GM12878 (cell line): ENCODE measurements around the gene MOCS1. TPM values are rescaled to one million over a fixed set of nuclear protein-coding genes. Genes with fewer than 3 reads are reported as not detected.

Experiments
- ATAC-seq: fragments of 200-7000 bp; cut with Tn5 transposase; 3 replicates; pipeline ENCODE4 v1.9.1; 2020; ENCODE audit warnings: mild to moderate bottlenecking, moderate library complexity
- BruUV-seq: library from RNA; stranded (reverse); fragments of 400-500 nt; replicated peaks from 2 replicates; lab custom pipeline; 2021; lab: Mats Ljungman, UMichigan
- CTCF ChIA-PET: fragments of 300-600 bp; sonication (Branson Sonifier 250); formaldehyde crosslinking; extraction: SDS; loops from one replicate; lab custom pipeline; 2021; ENCODE audit warnings: inconsistent platforms; lab: Yijun Ruan, JAX
- POLR2A ChIA-PET: fragments of 350-600 bp; formaldehyde crosslinking; extraction: SDS; loops from one replicate; lab custom pipeline; 2021; ENCODE audit warnings: inconsistent platforms; lab: Charles Lee
- RAD21 ChIA-PET: fragments of 300-600 bp; sonication (Branson Sonifier 250); formaldehyde crosslinking; loops from one replicate; lab custom pipeline; 2023; ENCODE audit warnings: antibody characterized with exemption; ENCODE audit not compliant: unreplicated experiment; lab: Charles Lee
- SMC1A ChIA-PET: fragments of 300-600 bp; sonication (Branson Sonifier 250); formaldehyde crosslinking; loops from one replicate; lab custom pipeline; 2023; ENCODE audit not compliant: unreplicated experiment, uncharacterized antibody; lab: Charles Lee
- DNase-seq: peaks from one replicate; pipeline ENCODE4 v3.0.0-alpha.2; 2011; ENCODE audit warnings: low read depth, low spot score
- FAIRE-seq: peaks from 3 replicates; lab custom pipeline; 2011; peaks lifted over from hg19 to GRCh38; lab: Jason Lieb, UNC
- H2AFZ ChIP-seq: 2 replicates; pipeline ENCODE4 v1.6.0; 2011; ENCODE audit warnings: low read depth, low read length, control low read depth; ENCODE audit not compliant: control insufficient read depth
- H3K27ac ChIP-seq: 2 replicates; pipeline ENCODE4 v1.5.1; 2011; ENCODE audit warnings: control low read depth; ENCODE audit not compliant: control insufficient read depth, insufficient read depth
- H3K27me3 ChIP-seq, 2 experiments: replicated peaks in 1 of 2; 2 replicates each; pipeline versions ENCODE4 v1.6.0 to v1.6.1; 2011; ENCODE audit warnings: low read length in 1 of 2; ENCODE audit not compliant: control insufficient read depth in 2 of 2, insufficient read depth in 2 of 2
- H3K36me3 ChIP-seq, 2 experiments: 2 replicates each; pipeline ENCODE4 v1.5.1; 2011; ENCODE audit warnings: low read length in 1 of 2; ENCODE audit not compliant: control insufficient read depth in 2 of 2, insufficient read depth in 2 of 2
- H3K4me1 ChIP-seq: 2 replicates; pipeline ENCODE4 v1.6.1; 2011; ENCODE audit warnings: mild to moderate bottlenecking, low read length, moderate library complexity, mixed read lengths; ENCODE audit not compliant: control insufficient read depth, insufficient read depth
- H3K4me2 ChIP-seq: 2 replicates; pipeline ENCODE4 v1.6.0; 2011; ENCODE audit warnings: control low read depth; ENCODE audit not compliant: control insufficient read depth, insufficient read depth
- H3K4me3 ChIP-seq: fragments of 200-600 bp; sonication (generic); 2 replicates; pipeline ENCODE4 v1.5.1; 2016
- H3K79me2 ChIP-seq: 2 replicates; pipeline ENCODE4 v1.6.0; 2011; ENCODE audit warnings: low read length; ENCODE audit not compliant: control insufficient read depth, insufficient read depth
- H3K9ac ChIP-seq: 2 replicates; pipeline ENCODE4 v1.8.0; 2011; ENCODE audit warnings: low read length, control low read depth, mixed read lengths; ENCODE audit not compliant: control insufficient read depth, insufficient read depth
- H3K9me3 ChIP-seq: replicated peaks from 3 replicates; pipeline ENCODE4 v1.5.1; 2011; ENCODE audit warnings: mild to moderate bottlenecking, low read length; ENCODE audit not compliant: control insufficient read depth, insufficient read depth
- H4K20me1 ChIP-seq: 2 replicates; pipeline ENCODE4 v1.6.0; 2011; ENCODE audit not compliant: control insufficient read depth, insufficient read depth
- ATF7 ChIP-seq: fragments of 450-650 bp; IDR thresholded peaks from 2 replicates; pipeline ENCODE4 v1.6.1; 2016; ENCODE audit warnings: low read depth, mild to moderate bottlenecking
- BHLHE40 ChIP-seq, 2 experiments: fragments of 450-650 bp in 1 of 2; IDR thresholded peaks; 2 replicates each; pipeline ENCODE4 v1.6.1; 2011 to 2017; ENCODE audit warnings: low read depth in 2 of 2, borderline replicate concordance in 1 of 2, improper control_type of control experiment in 1 of 2, low read length in 1 of 2, mild to moderate bottlenecking in 1 of 2
- NFYB ChIP-seq: IDR thresholded peaks from 2 replicates; pipeline ENCODE4 v1.6.1; 2011; ENCODE audit warnings: low read depth, mild to moderate bottlenecking, low read length, improper control_type of control experiment, moderate library complexity; ENCODE audit not compliant: insufficient read depth
- NR2F1 ChIP-seq: fragments of 450-650 bp; conservative IDR thresholded peaks from 2 replicates; pipeline ENCODE4 v1.6.1; 2017; ENCODE audit warnings: mild to moderate bottlenecking
- RAD21 ChIP-seq: IDR thresholded peaks from 2 replicates; pipeline ENCODE4 v1.6.1; 2011; ENCODE audit warnings: mild to moderate bottlenecking, low read depth, low read length, moderate library complexity; ENCODE audit not compliant: insufficient read depth
- RB1 ChIP-seq: fragments of 450-650 bp; formaldehyde crosslinking; IDR thresholded peaks from 2 replicates; pipeline ENCODE4 v1.6.1; 2017; ENCODE audit warnings: mild to moderate bottlenecking, borderline replicate concordance
- ZNF384 ChIP-seq: IDR thresholded peaks from 2 replicates; pipeline ENCODE4 v1.6.1; 2012; ENCODE audit warnings: low read depth, mild to moderate bottlenecking, low read length, improper control_type of control experiment, borderline replicate concordance
- WGBS: methylation state at CpG from one replicate; pipeline ENCODE4 v1.1.6; 2016; ENCODE audit warnings: low lambda C conversion rate; ENCODE audit not compliant: insufficient replicate concordance, insufficient coverage; ENCODE audit errors: missing lambda C conversion rate; 5-methylcytosine and 5-hydroxymethylcytosine counted together
- in situ Hi-C: fragments of 300-500 bp; cut with MboI; formaldehyde crosslinking; loops from 9 replicates; pipeline ENCODE4 v1.14.3; 2018; ENCODE audit warnings: mixed read lengths
- intact Hi-C: fragments of 100-400 bp; cut with micrococcal nuclease; formaldehyde crosslinking; loops from one replicate; pipeline ENCODE4 v1.14.2; 2022; ENCODE audit not compliant: unreplicated experiment
- polyA plus RNA-seq, 11 experiments: library from polyadenylated mRNA; depleted of rRNA in 4 of 11; unstranded in 6 of 11; stranded (reverse) in 5 of 11; fragments of >200 nt; fragmentation: Nextera tagmentation in 4 of 11; fragmentation: Illumina TruSeq in 1 of 11; extraction: Ambion mirVana in 4 of 11; extraction: Trizol in 1 of 11; gene quantifications; 1 replicate in 1 of 11; 2 replicates in 10 of 11; pipeline versions ENCODE4 v1.2.1 to v1.2.3, GENCODE V29; 2011 to 2016; ENCODE audit warnings: inconsistent platforms in 2 of 11, missing spikeins in 2 of 11, low read depth in 1 of 11
- total RNA-seq, 4 experiments: library from RNA; depleted of rRNA in 3 of 4; stranded (reverse); fragments of >200 nt in 3 of 4; fragmentation: Illumina TruSeq in 1 of 4; extraction: Trizol in 1 of 4; gene quantifications; 2 replicates each; pipeline versions ENCODE4 v1.2.1 to v1.2.3, GENCODE V29; 2013 to 2021
- TF ChIP-seq, protein P1 (sequence below): fragments of 450-650 bp; IDR thresholded peaks from 2 replicates; pipeline ENCODE4 v1.6.1; 2016; ENCODE audit warnings: mild to moderate bottlenecking
- TF ChIP-seq, protein P2 (sequence below), 3 experiments: IDR thresholded peaks in 2 of 3; conservative IDR thresholded peaks in 1 of 3; 2 replicates each; pipeline ENCODE4 v1.5.1; 2011; ENCODE audit warnings: low read depth in 3 of 3, low read length in 3 of 3, mild to moderate bottlenecking in 3 of 3, control low read depth in 2 of 3, moderate library complexity in 2 of 3, inconsistent platforms in 1 of 3, mixed read lengths in 1 of 3; ENCODE audit not compliant: control insufficient read depth in 2 of 3, insufficient read depth in 1 of 3; ENCODE audit errors: extremely low read depth in 1 of 3

Gene MOCS1
- total and polyA plus RNA-seq, 10 of the 15 experiments (the other 5 are each of a cell fraction or from before 2014, with no cell fraction given): 0.02 to 5.4 (median 0.16) TPM; not detected in 2

GRCh38 chr6:39982720-39983119, 48.5 kb upstream of the MOCS1 start:
- Histone ChIP-seq H3K79me2 (no peaks in the 10 kb centered on the region), H3K27ac (no peak overlapping the region), H3K27me3 (no peaks in the 10 kb centered on the region), H3K36me3 (no peaks in the 10 kb centered on the region), H3K9ac (no peak overlapping the region), H3K4me1 (no peaks in the 10 kb centered on the region), H2AFZ (no peak overlapping the region), H3K4me2 (no peak overlapping the region), H3K4me3 (no peak overlapping the region), H3K9me3 (no peaks in the 10 kb centered on the region), H4K20me1 (no peaks in the 10 kb centered on the region)
- DNase-seq: no peak
- RAD21 ChIA-PET: interaction anchor here (0.9 to 6.6 kb wide), 5 partner anchors 166 to 325 kb away, joined by 3 to 78 read pairs (median 4); no protein-coding TSS in a partner anchor
- POLR2A ChIA-PET: no interaction called here
- no peak for ATAC-seq
- FAIRE-seq: no peak
- SMC1A ChIA-PET: interaction anchor here (0.6 to 2.5 kb wide), 9 partner anchors 11 to 325 kb away, joined by 3 to 10 read pairs (median 6); no protein-coding TSS in a partner anchor
- intact Hi-C loops (no loop called here), in situ Hi-C loops (loop anchor here (5.0 kb wide), 1 partner anchor 330 kb away; no protein-coding TSS in a partner anchor)
- CTCF ChIA-PET: interaction anchor here (1.2 to 4.7 kb wide), 4 partner anchors 213 to 354 kb away, joined by 3 to 72 read pairs (median 5); no protein-coding TSS in a partner anchor
- no TSS peak for BruUV-seq
- TF ChIP-seq NFYB: no peak

- ATAC-seq: peak; percentile 79
- CTCF ChIA-PET: interaction anchor here (0.6 to 4.7 kb wide), 33 partner anchors 11 to 931 kb away, joined by 3 to 72 read pairs (median 3); partner anchors contain the start of gene MOCS1
- TF ChIP-seq RAD21 (peak; percentile 62), BHLHE40 (IDR thresholded peaks at IDR 0.05; ENCODE audit: borderline replicate concordance in 1 of 2, low read depth in 2 of 2, low read length in 1 of 2) (no peak), ATF7 (0 out of 2 replicates have a peak, but pooled peaks have one; percentile 13), RB1 (no peak), ZNF384 (peak; percentile 98), NR2F1 (no peak)
- TF ChIP-seq, protein P1, sequence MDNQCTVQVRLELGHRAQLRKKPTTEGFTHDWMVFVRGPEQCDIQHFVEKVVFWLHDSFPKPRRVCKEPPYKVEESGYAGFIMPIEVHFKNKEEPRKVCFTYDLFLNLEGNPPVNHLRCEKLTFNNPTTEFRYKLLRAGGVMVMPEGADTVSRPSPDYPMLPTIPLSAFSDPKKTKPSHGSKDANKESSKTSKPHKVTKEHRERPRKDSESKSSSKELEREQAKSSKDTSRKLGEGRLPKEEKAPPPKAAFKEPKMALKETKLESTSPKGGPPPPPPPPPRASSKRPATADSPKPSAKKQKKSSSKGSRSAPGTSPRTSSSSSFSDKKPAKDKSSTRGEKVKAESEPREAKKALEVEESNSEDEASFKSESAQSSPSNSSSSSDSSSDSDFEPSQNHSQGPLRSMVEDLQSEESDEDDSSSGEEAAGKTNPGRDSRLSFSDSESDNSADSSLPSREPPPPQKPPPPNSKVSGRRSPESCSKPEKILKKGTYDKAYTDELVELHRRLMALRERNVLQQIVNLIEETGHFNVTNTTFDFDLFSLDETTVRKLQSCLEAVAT: 0 out of 2 replicates have a peak, but pooled peaks have one; percentile 45
- TF ChIP-seq, protein P2, sequence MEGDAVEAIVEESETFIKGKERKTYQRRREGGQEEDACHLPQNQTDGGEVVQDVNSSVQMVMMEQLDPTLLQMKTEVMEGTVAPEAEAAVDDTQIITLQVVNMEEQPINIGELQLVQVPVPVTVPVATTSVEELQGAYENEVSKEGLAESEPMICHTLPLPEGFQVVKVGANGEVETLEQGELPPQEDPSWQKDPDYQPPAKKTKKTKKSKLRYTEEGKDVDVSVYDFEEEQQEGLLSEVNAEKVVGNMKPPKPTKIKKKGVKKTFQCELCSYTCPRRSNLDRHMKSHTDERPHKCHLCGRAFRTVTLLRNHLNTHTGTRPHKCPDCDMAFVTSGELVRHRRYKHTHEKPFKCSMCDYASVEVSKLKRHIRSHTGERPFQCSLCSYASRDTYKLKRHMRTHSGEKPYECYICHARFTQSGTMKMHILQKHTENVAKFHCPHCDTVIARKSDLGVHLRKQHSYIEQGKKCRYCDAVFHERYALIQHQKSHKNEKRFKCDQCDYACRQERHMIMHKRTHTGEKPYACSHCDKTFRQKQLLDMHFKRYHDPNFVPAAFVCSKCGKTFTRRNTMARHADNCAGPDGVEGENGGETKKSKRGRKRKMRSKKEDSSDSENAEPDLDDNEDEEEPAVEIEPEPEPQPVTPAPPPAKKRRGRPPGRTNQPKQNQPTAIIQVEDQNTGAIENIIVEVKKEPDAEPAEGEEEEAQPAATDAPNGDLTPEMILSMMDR (IDR thresholded peaks at IDR 0.05 in 2 of 3, conservative IDR thresholded peaks at IDR 0.05 in 1 of 3; ENCODE audit: control insufficient read depth in 2 of 3, extremely low read depth in 1 of 3, insufficient read depth in 1 of 3, low read depth in 3 of 3, low read length in 3 of 3): peak; percentile 22 to 68 (median 30); a peak in 4 of 6 replicates
These were observed 46.7 kb upstream of the MOCS1 start for GRCh38 chr6:39980839-39981580.

More at GRCh38 chr6:39980839-39981580, 46.7 kb upstream of the MOCS1 start:
- ChIA-PET POLR2A (interaction anchor here (0.7 to 1.3 kb wide), 4 partner anchors 175 to 335 kb away, joined by 3 to 5 read pairs (median 3); no protein-coding TSS in a partner anchor), RAD21 (interaction anchor here (0.6 to 6.6 kb wide), 32 partner anchors 8 to 931 kb away, joined by 3 to 78 read pairs (median 3); no protein-coding TSS in a partner anchor), SMC1A (interaction anchor here (0.7 to 2.1 kb wide), 37 partner anchors 12 to 865 kb away, joined by 3 to 22 read pairs (median 4); no protein-coding TSS in a partner anchor)
- Histone ChIP-seq H2AFZ (no peak overlapping the region), H3K9ac (no peak overlapping the region), H3K27me3 (no peaks in the 10 kb centered on the region; a peak in 1 of 4 replicates), H3K4me2 (no peak overlapping the region), H3K9me3 (no peaks in the 10 kb centered on the region), H3K36me3 (no peaks in the 10 kb centered on the region), H4K20me1 (no peaks in the 10 kb centered on the region), H3K4me3 (no peak overlapping the region), H3K4me1 (no peaks in the 10 kb centered on the region), H3K79me2 (no peaks in the 10 kb centered on the region), H3K27ac (no peak overlapping the region)
- in situ Hi-C loops (loop anchor here (5.0 kb wide), 1 partner anchor 331 kb away; no protein-coding TSS in a partner anchor), intact Hi-C loops (loop anchor here (1.0 kb wide), 1 partner anchor 327 kb away; no protein-coding TSS in a partner anchor)
- no TSS peak for BruUV-seq
- 6% methylated on average over 3 of the region's 3 CpGs for WGBS
- no peak for FAIRE-seq
- DNase-seq: no peak
